Right atrium auricular region (tissue), 2 donors: ENCODE measurements around the gene PIKFYVE. TPM values are rescaled to one million over a fixed set of nuclear protein-coding genes. Genes with fewer than 3 reads are reported as not detected.
A peak's percentile ranks its signal among the peaks of the same experiment; 100 is the strongest.
"Not testable (repeated sequence)": the region's sequence is repeated elsewhere in the genome, so short reads cannot be mapped to it uniquely, and the experiment has no call there.

Experiments used
- DNase-seq: peaks from one replicate; pipeline ENCODE4 v3.0.0-alpha.2; 2019; ENCODE audit warnings: low spot score
- H3K27ac ChIP-seq, 2 donors: fragments of 200-600 bp; sonication (generic); 1 replicate in 1 of 2; 2 replicates in 1 of 2; pipeline ENCODE4 v1.5.1; 2016 to 2019
- H3K27me3 ChIP-seq, 2 donors: fragments of 200-600 bp; sonication (generic); one replicate each; pipeline versions ENCODE4 v1.5.1 to v1.6.0; 2017 to 2019
- H3K36me3 ChIP-seq: fragments of 200-600 bp; sonication (generic); one replicate; pipeline ENCODE4 v1.5.1; 2016
- H3K4me1 ChIP-seq, 2 donors: fragments of 200-600 bp; sonication (generic); one replicate each; pipeline versions ENCODE4 v1.5.1 to v1.6.0; 2017 to 2019
- H3K4me3 ChIP-seq, 2 donors: fragments of 200-600 bp; sonication (generic); 1 replicate in 1 of 2; 2 replicates in 1 of 2; pipeline ENCODE4 v1.5.1; 2017 to 2019; ENCODE audit warnings: mild to moderate bottlenecking in 1 of 2, moderate library complexity in 1 of 2
- H3K9me3 ChIP-seq, 2 donors: fragments of 200-600 bp; sonication (generic); one replicate each; pipeline ENCODE4 v1.5.1; 2019
- CTCF ChIP-seq, 2 donors: fragments of 200-600 bp; sonication (generic); IDR thresholded peaks; one replicate each; pipeline ENCODE4 v1.5.1; 2019; ENCODE audit warnings: antibody characterized with exemption in 2 of 2
- total RNA-seq, 2 donors: library from RNA; depleted of rRNA; stranded (reverse); fragments of >200 nt; gene quantifications; one replicate each; pipeline ENCODE4 v1.1.0, GENCODE V29; 2016

The PIKFYVE gene
- total RNA-seq, 2 donors from 2014 or later, result 15.8 to 17.8 TPM

- H3K4me1 ChIP-seq, result peaks cover 0 to 28% of the 10 kb centered on the region in 2 donors
- no peaks in the 10 kb centered on the region for H3K9me3 ChIP-seq
- H3K4me3 ChIP-seq, result no peak overlapping the region
- H3K27ac ChIP-seq, result peak overlapping the region; percentile 48 to 70
- DNase-seq, result no peak
- TF ChIP-seq CTCF (IDR thresholded peaks at IDR 0.05), result no peak
- no peaks in the 10 kb centered on the region for H3K36me3 ChIP-seq
- H3K27me3 ChIP-seq, result no peaks in the 10 kb centered on the region
These were observed 9.8 kb upstream of the PIKFYVE start for GRCh38 chr2:208256192-208256782.

- not testable (repeated sequence) for DNase-seq, H3K4me3 ChIP-seq, H3K36me3 ChIP-seq, H3K27me3 ChIP-seq, H3K9me3 ChIP-seq
- H3K27ac ChIP-seq, result peak overlapping the region; percentile 48 to 70
- peaks cover 0 to 28% of the 10 kb centered on the region in 2 donors for H3K4me1 ChIP-seq
These were observed 8.9 kb upstream of the PIKFYVE start for GRCh38 chr2:208256849-208257813.

- no peak for TF ChIP-seq CTCF (IDR thresholded peaks at IDR 0.05)
- Histone ChIP-seq H3K27me3 (no peaks in the 10 kb centered on the region), H3K9me3 (no peaks in the 10 kb centered on the region), H3K36me3 (no peaks in the 10 kb centered on the region), H3K4me3 (peak overlapping the region; percentile 98), H3K27ac (peak overlapping the region; percentile 96 to 98), H3K4me1 (peaks cover 0 to 39% of the 10 kb centered on the region in 2 donors)
- DNase-seq, result no peak
These were observed 669 bp upstream of the PIKFYVE start for GRCh38 chr2:208265371-208265800.

GRCh38 chr2:208266553-208266893 lies 468 bp downstream of the PIKFYVE start:
- peaks cover 0 to 39% of the 10 kb centered on the region in 2 donors for H3K4me1 ChIP-seq
- peak overlapping the region; percentile 98 for H3K4me3 ChIP-seq
- H3K27me3 ChIP-seq, result no peaks in the 10 kb centered on the region
- no peak for TF ChIP-seq CTCF (IDR thresholded peaks at IDR 0.05)
- no peaks in the 10 kb centered on the region for H3K36me3 ChIP-seq
- H3K27ac ChIP-seq, result peak overlapping the region; percentile 96 to 98
- DNase-seq, result no peak
- H3K9me3 ChIP-seq, result no peaks in the 10 kb centered on the region

- peak overlapping the region; percentile 98 for H3K4me3 ChIP-seq
- no peaks in the 10 kb centered on the region for H3K9me3 ChIP-seq
- peaks cover 0 to 39% of the 10 kb centered on the region in 2 donors for H3K4me1 ChIP-seq
- DNase-seq, result no peak
- TF ChIP-seq CTCF (IDR thresholded peaks at IDR 0.05), result no peak
- H3K27ac ChIP-seq, result peak overlapping the region; percentile 96 to 98
- H3K27me3 ChIP-seq, result no peaks in the 10 kb centered on the region
- no peaks in the 10 kb centered on the region for H3K36me3 ChIP-seq
These were observed 881 bp downstream of the PIKFYVE start for GRCh38 chr2:208266936-208267335.

GRCh38 chr2:208267526-208267925 lies 1.5 kb downstream of the PIKFYVE start:
- H3K4me1 ChIP-seq, result peaks cover 0 to 39% of the 10 kb centered on the region in 2 donors
- H3K4me3 ChIP-seq, result peak overlapping the region in 1 of 2 donors; percentile 8
- not testable (repeated sequence) for H3K9me3 ChIP-seq, H3K36me3 ChIP-seq, DNase-seq, H3K27me3 ChIP-seq
- H3K27ac ChIP-seq, result peak overlapping the region; percentile 19 to 50
